Measurements from ENCODE around the gene PIP5K1C. TPM values are rescaled to one million over a fixed set of nuclear protein-coding genes. Genes with fewer than 3 reads are reported as not detected.

PIP5K1C gene
- total RNA-seq, 1 donor: 8.4 TPM

DNA sequence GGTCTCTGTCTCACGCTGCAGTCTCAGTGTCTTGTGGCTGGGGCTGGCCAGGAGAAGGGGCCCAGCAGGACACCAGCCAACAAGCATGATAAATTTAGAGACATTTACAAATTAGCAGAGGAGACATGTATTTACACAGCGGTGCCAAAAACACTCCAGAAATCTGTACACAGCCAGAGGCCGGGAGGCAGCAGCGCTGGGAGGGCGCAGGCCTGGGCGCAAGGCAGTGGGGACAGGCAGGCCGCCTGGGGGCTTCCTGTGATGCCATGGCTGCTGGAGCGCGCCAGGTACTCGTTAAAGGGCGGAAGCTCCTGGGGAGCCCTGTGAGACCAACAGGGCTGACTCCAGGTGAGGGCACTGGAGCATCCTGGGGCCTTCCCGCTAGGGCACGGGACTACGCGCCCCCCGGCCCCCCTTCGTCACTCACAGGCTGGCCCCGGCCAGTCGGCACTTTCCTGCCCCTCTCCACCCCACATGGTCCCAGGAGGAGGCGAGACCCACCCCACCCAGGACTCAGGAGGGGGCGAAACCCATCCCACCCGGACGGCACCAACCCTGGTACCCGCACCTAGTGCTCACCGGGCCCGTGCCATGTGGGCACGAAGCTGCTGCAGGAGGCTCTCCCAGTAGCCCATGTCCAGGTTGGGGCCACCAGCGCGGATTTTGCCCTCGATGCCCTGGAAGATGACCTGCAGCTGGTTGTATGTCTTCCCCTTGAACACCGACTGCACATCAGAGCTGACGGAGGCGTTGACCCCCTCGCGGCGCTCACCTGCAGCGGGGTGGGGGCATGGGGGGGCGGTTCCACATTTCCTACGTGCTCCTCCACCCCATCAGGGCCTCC is 86.2 kb downstream of the PIP5K1C start:
- H3K9me3 ChIP-seq (ENCODE audit: low read depth, low read length): no peaks in the 10 kb centered on the region

DNA sequence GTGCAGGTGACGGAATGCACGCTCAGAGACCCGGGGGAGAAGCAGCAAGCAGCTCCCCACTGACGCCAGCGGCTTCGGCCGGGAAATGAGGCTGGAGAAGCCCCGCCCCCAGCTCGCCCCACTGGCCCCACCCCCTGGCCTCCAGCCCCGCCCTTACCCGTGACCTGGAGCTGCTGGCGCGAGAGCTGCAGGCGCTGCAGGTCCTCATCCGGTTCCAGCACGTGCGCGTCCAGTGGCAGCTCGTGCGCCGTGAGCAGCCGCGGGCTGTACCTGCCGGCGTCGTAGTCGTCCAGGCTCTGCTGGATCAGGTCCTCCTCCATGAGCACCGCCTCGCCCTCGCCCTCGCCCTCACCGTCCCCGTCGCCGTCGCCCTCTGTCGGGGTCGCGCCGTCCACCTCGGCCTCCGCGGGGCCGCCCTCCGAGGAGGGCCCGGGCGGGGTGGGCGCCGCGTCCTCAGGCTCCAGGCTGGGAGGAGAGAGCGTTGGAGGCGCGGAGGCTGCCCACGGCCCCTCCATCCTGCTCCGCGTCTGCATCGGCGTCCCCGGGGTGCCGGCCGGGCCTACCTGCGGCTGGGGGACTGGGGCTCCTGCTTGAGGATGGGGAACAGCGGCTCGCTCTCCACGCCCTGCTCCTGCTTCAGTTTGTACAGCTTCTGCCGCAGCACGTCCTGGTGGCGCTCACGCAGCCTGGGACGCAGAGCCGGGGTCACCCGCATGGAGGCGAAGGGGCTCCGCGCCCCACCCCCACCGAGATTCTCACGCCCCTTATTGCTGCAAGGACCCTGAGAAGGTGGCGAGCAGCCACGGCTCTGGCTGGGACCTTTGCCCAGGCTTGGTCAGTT is 87.1 kb downstream of the PIP5K1C start:
- H3K9me3 ChIP-seq (ENCODE audit: low read depth, low read length): no peaks in the 10 kb centered on the region
- peaks cover 8% of the 10 kb centered on the region for H3K4me1 ChIP-seq (ENCODE audit: insufficient read depth, low read length)
- H3K27me3 ChIP-seq (ENCODE audit: insufficient read depth, low read length): no peaks in the 10 kb centered on the region
- no peak overlapping the region for H3K4me3 ChIP-seq (ENCODE audit: low read length)

More for the DNA sequence above, 86.2 kb downstream of the PIP5K1C start:
- Histone ChIP-seq H3K27me3 (ENCODE audit: insufficient read depth, low read length) (no peaks in the 10 kb centered on the region), H3K4me3 (ENCODE audit: low read length) (no peak overlapping the region), H3K4me1 (ENCODE audit: insufficient read depth, low read length) (peaks cover 8% of the 10 kb centered on the region)

DNA sequence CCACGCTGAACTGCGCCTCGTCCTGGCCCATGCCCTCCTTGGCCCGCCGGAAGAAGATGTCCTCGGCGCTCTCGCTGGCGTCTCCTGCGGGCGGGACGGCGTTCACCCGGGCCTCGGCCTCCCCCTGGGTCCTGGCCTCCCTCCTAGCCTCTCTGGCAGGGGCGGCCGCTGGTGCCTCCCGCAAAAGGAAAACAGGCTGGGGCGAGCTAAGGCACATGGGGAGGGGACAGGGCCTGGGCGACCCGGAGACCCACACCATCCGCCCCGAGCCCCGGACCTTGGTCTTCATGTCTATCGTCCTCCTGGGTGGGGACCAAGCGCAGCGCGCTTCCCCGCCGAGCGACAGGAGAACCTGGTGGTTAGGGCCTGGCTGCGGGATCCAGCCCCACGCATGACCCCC is 87.9 kb downstream of the PIP5K1C start:
- peaks cover 8% of the 10 kb centered on the region for H3K4me1 ChIP-seq (ENCODE audit: insufficient read depth, low read length)
- no peak overlapping the region for H3K4me3 ChIP-seq (ENCODE audit: low read length)
- H3K9me3 ChIP-seq (ENCODE audit: low read depth, low read length): no peaks in the 10 kb centered on the region
- H3K27me3 ChIP-seq (ENCODE audit: insufficient read depth, low read length): no peaks in the 10 kb centered on the region

DNA sequence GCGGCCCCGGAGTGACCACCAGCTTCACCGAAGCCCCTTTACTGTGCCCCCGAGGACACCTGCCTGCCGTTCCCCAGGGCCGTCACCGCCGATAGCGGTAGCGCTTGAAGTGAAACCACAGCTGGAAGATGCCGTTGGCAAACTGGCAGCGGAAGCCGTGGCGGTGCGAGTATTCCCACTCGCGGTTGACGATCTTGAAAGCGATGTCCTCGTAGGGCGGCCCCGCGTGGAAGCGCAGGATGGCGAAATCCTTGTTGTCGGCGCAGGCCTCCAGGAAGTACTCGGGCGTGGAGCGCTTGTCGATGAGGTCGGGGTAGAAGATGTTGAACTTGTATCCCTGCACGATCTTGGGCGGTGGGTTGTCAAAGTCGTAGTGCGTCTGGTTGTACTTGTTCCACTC is 88.4 kb downstream of the PIP5K1C start:
- H3K4me1 ChIP-seq (ENCODE audit: insufficient read depth, low read length): peaks cover 10% of the 10 kb centered on the region
- no peak overlapping the region for H3K4me3 ChIP-seq (ENCODE audit: low read length)
- no peaks in the 10 kb centered on the region for H3K27me3 ChIP-seq (ENCODE audit: insufficient read depth, low read length)
- H3K9me3 ChIP-seq (ENCODE audit: low read depth, low read length): no peaks in the 10 kb centered on the region

DNA sequence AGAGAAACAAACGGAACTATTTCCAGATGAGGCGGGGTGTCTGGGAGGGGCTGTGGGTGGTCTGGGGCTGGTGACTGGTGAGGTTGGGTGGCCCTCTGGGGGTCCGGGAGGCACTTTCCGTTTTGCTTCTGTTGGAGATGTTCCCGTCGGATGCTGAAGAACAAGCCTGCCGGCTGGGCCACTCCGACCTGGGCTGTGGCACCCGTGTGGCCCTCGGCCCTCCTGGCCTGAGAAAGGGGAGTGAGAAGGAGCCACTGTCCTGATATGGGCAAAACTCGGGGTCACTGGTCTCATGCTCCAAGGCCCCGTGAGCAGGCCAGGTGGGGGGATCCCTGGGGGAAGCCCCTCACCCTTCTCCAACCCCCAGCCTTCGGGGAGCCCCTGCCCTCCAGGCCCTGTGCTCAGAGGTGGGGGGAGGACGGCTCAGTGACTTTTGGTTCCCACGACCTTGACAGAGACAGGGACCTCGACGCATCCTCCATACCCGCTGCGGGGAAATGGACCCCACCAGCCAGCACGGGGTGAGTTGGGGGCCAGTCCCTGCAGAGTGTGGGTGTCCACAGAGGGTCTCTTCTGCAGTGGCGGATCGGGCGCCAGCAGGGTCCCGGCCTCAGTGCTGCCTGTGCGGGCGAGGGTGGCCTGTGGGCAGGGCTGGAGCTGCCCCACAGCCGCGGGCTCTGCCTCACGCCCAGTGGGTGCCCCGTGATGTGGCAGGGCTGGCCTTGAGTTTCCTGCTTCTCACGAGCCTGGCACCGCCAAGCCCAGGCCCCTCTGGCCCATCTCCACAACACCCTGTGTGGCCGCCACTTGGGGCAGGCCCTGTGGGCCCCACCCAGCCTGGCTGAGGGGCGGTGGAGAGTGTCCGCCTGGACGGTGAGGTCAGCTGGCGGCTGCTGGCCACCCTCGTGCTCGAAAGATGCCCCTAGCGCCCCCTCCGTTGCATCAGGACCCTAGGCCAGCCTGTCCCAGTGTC is 89.2 kb downstream of the PIP5K1C start:
- peaks cover 15% of the 10 kb centered on the region for H3K4me1 ChIP-seq (ENCODE audit: insufficient read depth, low read length)
- H3K9me3 ChIP-seq (ENCODE audit: low read depth, low read length): no peaks in the 10 kb centered on the region
- H3K4me3 ChIP-seq (ENCODE audit: low read length): no peak overlapping the region
- peaks cover 3% of the 10 kb centered on the region for H3K27me3 ChIP-seq (ENCODE audit: insufficient read depth, low read length)

DNA sequence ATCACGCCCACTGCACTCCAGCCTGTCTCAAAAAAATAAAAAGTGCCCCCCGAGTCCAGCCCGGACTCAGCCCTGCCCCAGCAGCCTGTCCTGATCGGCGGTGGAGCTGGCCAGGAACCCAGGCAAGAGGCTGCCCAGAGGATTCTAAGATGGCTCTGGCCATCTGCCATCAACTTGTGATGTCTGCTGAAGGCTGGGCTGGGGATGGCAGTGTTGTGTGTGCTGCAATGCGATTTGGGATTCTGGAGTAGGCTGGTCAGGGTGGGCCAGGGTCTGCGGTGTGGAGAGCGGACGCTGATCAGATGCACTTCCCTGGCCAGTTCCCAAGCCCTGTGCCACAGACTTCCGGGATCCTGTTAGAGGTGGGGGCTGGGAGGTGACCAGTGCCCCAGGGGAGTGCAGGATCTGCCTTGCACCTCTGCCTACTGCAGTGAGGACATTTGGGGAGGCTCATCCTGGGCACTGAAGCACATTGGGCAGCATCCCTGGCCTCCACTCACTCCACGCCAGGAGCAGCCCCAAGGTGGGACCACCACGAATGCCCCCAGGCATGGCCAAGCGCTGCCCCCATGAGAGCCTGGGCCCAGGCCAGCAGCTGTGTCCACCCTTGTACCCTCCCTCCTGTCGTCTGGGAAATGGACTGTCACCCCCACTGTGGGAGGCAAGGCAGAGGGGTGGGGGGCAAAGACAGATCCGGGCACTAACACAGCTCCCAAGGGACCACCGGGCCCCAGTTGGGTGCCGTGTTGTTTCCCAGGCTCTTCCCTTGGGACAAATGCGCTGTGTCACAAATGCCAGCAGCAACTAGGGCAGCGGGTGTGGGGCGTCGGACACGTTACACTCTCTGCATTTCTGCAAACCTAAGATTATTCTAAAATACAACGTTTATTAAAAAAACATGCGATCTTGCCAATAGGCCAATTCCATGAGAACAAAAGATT is 90.2 kb downstream of the PIP5K1C start:
- Histone ChIP-seq H3K27me3 (ENCODE audit: insufficient read depth, low read length) (peaks cover 12% of the 10 kb centered on the region), H3K9me3 (ENCODE audit: low read depth, low read length) (no peaks in the 10 kb centered on the region), H3K4me1 (ENCODE audit: insufficient read depth, low read length) (peaks cover 24% of the 10 kb centered on the region), H3K4me3 (ENCODE audit: low read length) (no peak overlapping the region)

DNA sequence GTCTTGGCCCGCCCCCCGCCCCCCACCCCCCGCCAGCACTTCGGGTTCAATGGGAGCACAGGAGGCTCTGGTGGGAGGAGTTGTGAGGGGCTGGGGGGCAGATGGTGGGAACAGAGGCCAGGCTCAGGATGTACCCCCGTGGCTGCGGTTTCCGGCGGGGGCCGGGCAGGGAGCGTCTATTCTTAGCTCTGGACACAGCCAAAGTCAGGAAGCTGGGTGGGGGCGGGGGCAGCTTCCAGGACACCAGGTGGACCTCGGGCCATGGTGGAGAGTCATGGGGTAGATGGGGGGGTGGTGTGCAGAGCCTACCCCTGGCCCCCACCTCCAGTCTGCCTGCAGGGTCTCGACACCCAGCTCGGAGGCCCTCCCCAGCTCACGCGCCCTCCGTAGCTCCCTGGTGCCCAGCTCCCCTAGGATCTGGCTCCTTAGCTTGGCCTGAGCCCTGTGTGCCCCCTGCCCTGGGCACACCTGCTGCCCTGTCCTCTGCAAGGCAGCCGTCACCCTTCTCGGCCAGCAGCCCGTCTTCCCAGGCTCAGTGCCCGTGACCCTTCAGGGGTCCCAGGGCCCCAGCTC is 91.4 kb downstream of the PIP5K1C start:
- peaks cover 30% of the 10 kb centered on the region for H3K4me1 ChIP-seq (ENCODE audit: insufficient read depth, low read length)
- peaks cover 12% of the 10 kb centered on the region for H3K27me3 ChIP-seq (ENCODE audit: insufficient read depth, low read length)
- no peaks in the 10 kb centered on the region for H3K9me3 ChIP-seq (ENCODE audit: low read depth, low read length)
- H3K4me3 ChIP-seq (ENCODE audit: low read length): no peak overlapping the region

DNA sequence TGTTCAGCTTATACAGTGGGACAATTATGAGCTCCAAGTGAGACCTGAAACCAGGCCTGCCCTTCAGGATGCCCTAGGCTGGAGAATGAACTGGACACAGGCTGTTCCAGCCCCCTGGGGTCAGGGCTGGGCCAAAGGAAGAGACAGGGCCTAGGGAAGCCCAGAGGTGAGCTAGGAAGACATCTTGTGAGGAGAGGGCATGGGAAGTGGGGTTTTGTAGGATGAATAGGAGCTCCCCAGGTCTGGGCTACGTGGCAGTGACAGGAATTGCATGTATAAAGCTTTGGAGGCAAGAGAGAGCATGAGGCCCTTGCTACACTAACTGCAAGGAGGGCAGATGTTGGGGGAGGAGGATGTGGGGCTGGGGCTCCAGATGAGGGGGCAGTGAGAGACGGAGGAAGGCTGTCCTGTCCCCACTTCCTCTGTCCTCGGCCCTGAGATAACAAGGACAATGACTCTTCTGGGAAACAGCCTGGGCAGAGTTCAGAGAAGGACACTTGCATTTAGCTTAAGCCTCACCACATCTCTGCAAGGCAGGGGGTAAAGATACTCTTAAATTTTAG is 92.1 kb downstream of the PIP5K1C start:
- Histone ChIP-seq H3K9me3 (ENCODE audit: low read depth, low read length) (no peaks in the 10 kb centered on the region), H3K4me1 (ENCODE audit: insufficient read depth, low read length) (peaks cover 30% of the 10 kb centered on the region), H3K27me3 (ENCODE audit: insufficient read depth, low read length) (peaks cover 12% of the 10 kb centered on the region), H3K4me3 (ENCODE audit: low read length) (no peak overlapping the region)

DNA sequence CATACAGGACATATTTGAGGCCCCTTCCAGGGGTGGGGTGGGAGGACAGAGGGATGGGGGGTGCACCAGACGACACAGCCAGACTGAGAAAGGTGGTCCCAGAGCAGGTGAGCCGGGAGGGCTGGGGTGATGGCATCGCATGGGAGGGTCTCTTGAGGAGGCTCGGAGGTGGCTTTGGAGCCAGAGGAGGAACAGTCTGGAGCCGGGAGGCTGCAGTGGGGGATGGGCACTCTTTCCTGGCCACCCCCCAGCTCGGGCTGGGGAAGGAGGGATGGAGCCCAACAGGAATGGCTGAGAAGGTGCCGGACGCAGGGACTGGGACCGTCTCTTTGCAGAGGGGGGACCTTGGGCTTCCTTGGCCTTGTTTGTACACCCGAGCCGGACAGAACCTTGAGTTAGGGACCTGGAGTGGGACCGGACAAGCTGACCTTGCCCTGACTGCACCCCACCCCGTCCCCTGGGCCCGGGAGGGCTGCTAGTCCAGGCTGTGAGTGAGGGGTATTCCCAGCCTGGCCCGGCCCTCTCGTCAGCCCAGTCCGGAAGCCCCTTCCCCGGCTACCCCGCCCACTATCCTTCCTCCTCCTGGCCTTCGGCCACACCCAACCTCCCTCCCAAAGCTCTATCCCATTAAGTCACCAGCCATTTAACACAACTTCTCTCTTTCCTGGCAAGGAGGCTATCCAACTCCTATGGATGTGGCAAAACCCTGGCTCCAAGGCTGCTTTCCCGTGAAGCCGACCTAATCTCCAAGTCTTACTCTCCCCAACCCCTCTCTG is 92.8 kb downstream of the PIP5K1C start:
- H3K4me1 ChIP-seq (ENCODE audit: insufficient read depth, low read length): peaks cover 30% of the 10 kb centered on the region
- peaks cover 12% of the 10 kb centered on the region for H3K27me3 ChIP-seq (ENCODE audit: insufficient read depth, low read length)
- H3K9me3 ChIP-seq (ENCODE audit: low read depth, low read length): no peaks in the 10 kb centered on the region
- H3K4me3 ChIP-seq (ENCODE audit: low read length): no peak overlapping the region

DNA sequence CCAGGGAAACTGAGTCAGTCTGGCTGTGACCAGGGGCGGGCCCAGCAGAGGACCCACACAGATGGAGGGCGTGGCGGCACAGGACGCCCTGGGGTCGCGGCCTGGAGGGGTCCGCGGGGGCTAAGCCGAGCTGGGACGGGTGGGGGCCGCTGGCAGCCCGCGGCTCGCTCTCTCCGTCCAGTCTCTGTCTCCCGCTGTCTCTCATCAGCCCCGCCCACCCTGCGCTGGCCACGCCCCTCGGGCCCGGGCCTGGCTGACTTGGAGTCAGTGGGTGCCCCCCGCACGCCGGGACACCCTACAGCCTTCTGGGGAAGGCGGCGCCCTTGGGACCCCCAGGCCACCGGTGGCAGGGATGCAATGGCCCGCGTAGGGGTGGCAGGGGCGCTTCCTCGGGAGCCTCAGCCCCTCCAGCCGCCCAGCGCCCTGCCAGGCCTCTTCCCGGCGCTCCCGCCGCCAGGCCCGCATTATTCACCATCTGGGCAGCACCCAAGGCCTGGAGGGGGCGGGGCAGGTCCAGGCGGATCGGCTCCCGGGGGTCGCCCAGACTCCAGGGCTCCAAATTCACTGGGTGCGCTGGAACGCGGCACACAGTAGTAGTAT is 93.5 kb downstream of the PIP5K1C start, which contains the start of gene TBXA2R:
Gene TBXA2R (minus strand): TSS at position 186 of the 600 bp plus-strand sequence. CDS start 6,241 bp downstream, outside the sequence.
- peaks cover 30% of the 10 kb centered on the region for H3K4me1 ChIP-seq (ENCODE audit: insufficient read depth, low read length)
- peak within 1 kb of the TSS; percentile 26 for H3K4me3 ChIP-seq (ENCODE audit: low read length)
- no peaks in the 10 kb centered on the region for H3K9me3 ChIP-seq (ENCODE audit: low read depth, low read length)
- H3K27me3 ChIP-seq (ENCODE audit: insufficient read depth, low read length): peaks cover 12% of the 10 kb centered on the region

DNA sequence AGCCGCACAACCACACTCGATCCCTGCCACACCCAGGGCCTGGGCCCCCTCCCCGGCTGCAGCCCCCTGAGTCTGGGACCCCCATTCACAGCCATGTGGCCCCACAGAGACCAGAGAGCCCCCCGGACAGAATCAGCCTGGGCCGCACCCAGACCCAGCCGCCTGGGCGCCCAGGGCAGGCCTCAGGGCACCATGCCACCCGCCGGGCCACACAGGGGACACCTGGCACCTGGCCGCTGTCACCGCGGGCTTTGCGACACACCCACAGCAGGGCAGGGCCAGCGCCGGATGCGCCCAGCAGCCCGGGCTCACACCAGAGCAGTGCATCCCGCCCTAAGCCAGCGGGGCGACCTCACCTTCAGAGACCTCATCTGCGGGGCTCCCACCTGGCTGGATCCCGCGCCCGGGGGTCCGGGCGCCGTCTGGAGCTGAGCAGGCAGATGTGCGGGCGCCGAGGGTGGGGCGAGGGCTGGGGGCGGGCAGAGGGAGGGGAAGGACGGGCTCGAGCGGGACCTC is 94.0 kb downstream of the PIP5K1C start:
- peak overlapping the region; percentile 26 for H3K4me3 ChIP-seq (ENCODE audit: low read length)
- peaks cover 12% of the 10 kb centered on the region for H3K27me3 ChIP-seq (ENCODE audit: insufficient read depth, low read length)
- H3K9me3 ChIP-seq (ENCODE audit: low read depth, low read length): no peaks in the 10 kb centered on the region
- peaks cover 30% of the 10 kb centered on the region for H3K4me1 ChIP-seq (ENCODE audit: insufficient read depth, low read length)

DNA sequence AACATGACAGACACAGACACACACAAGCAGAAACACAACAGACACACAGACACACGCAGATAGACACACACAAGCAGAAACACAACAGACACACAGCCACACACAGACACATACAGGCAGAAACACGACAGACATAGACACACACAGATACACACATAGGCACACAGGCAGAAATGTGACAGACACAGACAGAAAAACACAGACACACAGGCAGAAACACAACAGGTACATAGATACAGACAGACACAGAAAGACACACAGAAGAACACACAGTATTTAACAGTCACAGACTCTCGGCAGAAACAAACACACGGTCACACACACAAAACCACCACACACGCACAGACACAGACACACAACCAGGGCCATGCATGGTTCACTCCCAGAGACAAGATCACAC is 94.5 kb downstream of the PIP5K1C start:
- Histone ChIP-seq H3K9me3 (ENCODE audit: low read depth, low read length) (no peaks in the 10 kb centered on the region), H3K4me1 (ENCODE audit: insufficient read depth, low read length) (peaks cover 30% of the 10 kb centered on the region), H3K27me3 (ENCODE audit: insufficient read depth, low read length) (peaks cover 12% of the 10 kb centered on the region), H3K4me3 (ENCODE audit: low read length) (peak overlapping the region; percentile 26)

Data from mononuclear cell (primary cell).